Muscle of leg (tissue), 16 donors: Measurements from ENCODE around the gene CHMP1A. TPM values are rescaled to one million over a fixed set of nuclear protein-coding genes. Genes with fewer than 3 reads are reported as not detected.

ENCODE experiments used
- DNase-seq: peaks from one replicate; pipeline ENCODE4 v3.0.0; 2013
- H3K27ac ChIP-seq: one replicate; pipeline ENCODE4 v1.5.1; 2013; ENCODE audit warnings: mild to moderate bottlenecking, low read length, control low read depth
- H3K27me3 ChIP-seq: one replicate; pipeline ENCODE4 v1.6.1; 2013; ENCODE audit warnings: low read length; ENCODE audit not compliant: control insufficient read depth, insufficient read depth
- H3K36me3 ChIP-seq: one replicate; pipeline ENCODE4 v1.6.1; 2013; ENCODE audit warnings: low read length; ENCODE audit not compliant: control insufficient read depth, insufficient read depth
- H3K4me1 ChIP-seq: one replicate; pipeline ENCODE4 v1.6.1; 2013; ENCODE audit warnings: low read length; ENCODE audit not compliant: control insufficient read depth, insufficient read depth
- H3K4me3 ChIP-seq: one replicate; pipeline ENCODE4 v1.5.1; 2013; ENCODE audit warnings: low read length, control low read depth
- H3K9me3 ChIP-seq: replicated peaks from 2 replicates; pipeline ENCODE4 v1.6.1; 2013; ENCODE audit warnings: low read depth, low read length; ENCODE audit not compliant: control insufficient read depth
- WGBS: methylation state at CpG from one replicate; pipeline ENCODE4 v1.1.5; 2013; ENCODE audit warnings: missing lambda C conversion rate; ENCODE audit not compliant: insufficient coverage; 5-methylcytosine and 5-hydroxymethylcytosine counted together
- long read RNA-seq, 11 donors: transcript quantifications; one replicate each; lab custom pipeline, GENCODE V29; 2026
- polyA plus RNA-seq, 8 donors: library from polyadenylated mRNA; unstranded; fragments of 120-200 nt; gene quantifications; one replicate each; pipeline versions ENCODE4 v1.2.1 to v1.2.3, GENCODE V29; 2013; ENCODE audit warnings: inconsistent platforms in 1 of 8, low replicate concordance in 1 of 8; ENCODE audit not compliant: insufficient read length in 8 of 8, insufficient read depth in 1 of 8
- total RNA-seq: library from RNA; stranded (reverse); fragments of 120-200 nt; gene quantifications from one replicate; pipeline ENCODE4 v1.2.4, GENCODE V29; 2013

Gene CHMP1A
- 38.9 TPM for total RNA-seq
- polyA plus RNA-seq, result 10 to 100 TPM; 49.4 to 57.8 (median 52.3) TPM
- long read RNA-seq, donor 1, partial matches to known transcripts, result 0 of 12 reads
- long read RNA-seq, donor 1, other reads (novel, unspliced or antisense), result 10 of 12 reads
- long read RNA-seq, donor 2, partial matches to known transcripts, result 0 of 1 reads
- long read RNA-seq, donor 2, other reads (novel, unspliced or antisense), result 0 of 1 reads
- long read RNA-seq, donor 3, partial matches to known transcripts, result 5 of 30 reads
- long read RNA-seq, donor 3, other reads (novel, unspliced or antisense), result 22 of 30 reads
- long read RNA-seq, donor 4, partial matches to known transcripts, result 0 of 13 reads
- long read RNA-seq, donor 4, other reads (novel, unspliced or antisense), result 13 of 13 reads
- long read RNA-seq, donor 5, partial matches to known transcripts, result 0 of 57 reads
- long read RNA-seq, donor 5, other reads (novel, unspliced or antisense), result 51 of 57 reads
- long read RNA-seq, donor 6, partial matches to known transcripts, result 0 of 31 reads
- long read RNA-seq, donor 6, other reads (novel, unspliced or antisense), result 28 of 31 reads
- long read RNA-seq, donor 7, partial matches to known transcripts, result 0 of 21 reads
- long read RNA-seq, donor 7, other reads (novel, unspliced or antisense), result 18 of 21 reads
- long read RNA-seq, donor 8, partial matches to known transcripts, result 8 of 18 reads
- long read RNA-seq, donor 8, other reads (novel, unspliced or antisense), result 9 of 18 reads
- long read RNA-seq, donor 9, partial matches to known transcripts, result 0 of 16 reads
- long read RNA-seq, donor 9, other reads (novel, unspliced or antisense), result 16 of 16 reads
- long read RNA-seq, donor 10, partial matches to known transcripts, result 0 of 21 reads
- long read RNA-seq, donor 10, other reads (novel, unspliced or antisense), result 14 of 21 reads
- long read RNA-seq, donor 11, partial matches to known transcripts, result 0 of 19 reads
- long read RNA-seq, donor 11, other reads (novel, unspliced or antisense), result 18 of 19 reads

DNA sequence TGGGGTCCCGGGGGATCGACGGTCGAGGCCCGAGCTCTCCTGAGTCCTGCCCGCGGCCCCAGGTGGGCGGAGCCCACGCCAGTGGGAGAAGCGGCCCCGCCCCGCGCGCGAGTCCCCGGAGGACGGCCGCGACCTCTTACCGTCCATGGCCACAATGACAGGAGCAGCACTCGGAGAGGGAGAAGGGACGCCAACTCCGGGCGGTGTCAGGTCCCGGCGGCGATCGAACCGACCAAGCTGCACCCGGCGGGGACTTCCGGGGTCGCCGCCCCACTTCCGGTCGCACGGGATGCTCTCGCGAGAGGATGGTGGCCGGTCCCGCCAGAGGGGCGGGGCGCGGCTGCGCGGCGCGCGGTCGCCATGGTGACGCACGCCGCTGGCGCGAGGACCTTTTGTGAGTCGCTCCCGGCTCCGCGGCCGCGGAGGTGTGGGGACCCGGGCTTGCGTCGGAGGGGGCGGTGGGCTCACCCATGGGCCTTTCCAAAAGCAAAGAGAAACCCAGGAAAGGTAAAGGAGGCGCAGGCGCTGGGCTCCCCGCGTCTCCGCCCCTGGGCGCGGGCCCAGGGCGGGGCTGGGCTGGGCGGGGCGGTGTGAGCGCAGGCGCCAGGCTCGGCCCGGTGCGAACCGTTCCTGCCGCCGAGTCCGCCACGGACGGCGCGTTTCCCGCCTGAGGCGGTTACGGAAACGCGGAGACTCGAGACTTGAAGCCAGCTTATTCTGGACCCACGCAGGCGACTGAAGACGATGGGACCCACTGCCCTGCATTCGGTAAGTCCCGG, at the start of gene CHMP1A, which contains the start of gene SPATA33:
CHMP1A (minus strand) TSS at position 267 of the 779 bp plus-strand sequence; CDS start at position 147, 120 bp downstream.
SPATA33 (plus strand) TSS at position 395 of the 779 bp plus-strand sequence; CDS start at position 471, 76 bp downstream.
- peaks cover 16% of the 10 kb centered on the region for H3K36me3 ChIP-seq
- WGBS, result under 1% methylated on average over 98 of the region's 99 CpGs
- peak within 1 kb of the TSS; percentile 42 for H3K27ac ChIP-seq
- peaks cover 17% of the 10 kb centered on the region for H3K4me1 ChIP-seq
- no peaks in the 10 kb centered on the region for H3K9me3 ChIP-seq
- no peaks in the 10 kb centered on the region for H3K27me3 ChIP-seq
- DNase-seq, result peak; percentile 93
- peak within 1 kb of the TSS; percentile 91 for H3K4me3 ChIP-seq

DNA sequence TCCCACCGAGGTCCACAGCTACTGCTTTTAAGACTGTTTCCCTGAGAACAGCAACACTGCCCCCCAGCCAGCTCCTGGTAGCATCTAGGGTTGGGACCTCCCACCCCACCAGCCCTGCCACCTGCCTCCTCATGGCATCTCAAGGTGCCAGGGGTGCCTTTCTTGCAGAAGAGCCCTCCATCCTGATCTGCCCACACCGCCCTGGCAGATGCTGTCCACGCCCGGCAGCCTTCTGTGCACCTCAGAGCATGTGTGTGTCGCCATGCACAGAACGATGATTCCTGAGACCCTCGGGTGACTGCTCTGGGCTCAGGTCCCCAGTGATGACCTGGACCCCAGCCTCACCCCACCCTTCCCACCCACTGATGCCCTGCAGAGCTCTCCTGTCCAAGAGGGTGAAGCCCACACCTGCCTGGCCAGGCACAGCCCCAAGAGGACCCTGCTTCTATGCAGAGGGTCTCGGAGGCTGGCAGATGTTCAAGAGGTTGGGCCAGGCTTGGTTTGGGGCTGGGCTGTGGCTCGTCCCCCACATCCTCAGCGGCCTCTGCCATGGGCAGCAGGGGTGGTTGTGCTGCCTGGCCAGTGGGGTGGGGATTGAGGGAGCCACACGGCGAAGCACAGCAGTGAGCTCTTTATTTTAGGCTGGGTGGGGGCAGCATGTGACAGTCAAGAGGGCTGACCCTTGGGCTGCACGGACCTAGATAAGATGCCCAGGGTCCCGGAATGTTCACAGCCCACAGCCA, 49.2 kb upstream of the CHMP1A start:
- peaks cover 27% of the 10 kb centered on the region for H3K27me3 ChIP-seq
- DNase-seq, result no peak
- no peaks in the 10 kb centered on the region for H3K9me3 ChIP-seq
- no peak overlapping the region for H3K4me3 ChIP-seq
- 79% methylated on average over 12 of the region's 14 CpGs for WGBS
- peaks cover 7% of the 10 kb centered on the region for H3K36me3 ChIP-seq
- H3K4me1 ChIP-seq, result peaks cover 27% of the 10 kb centered on the region
- no peak overlapping the region for H3K27ac ChIP-seq

GRCh38 chr16:89705006-89705405, 47.5 kb upstream of the CHMP1A start:
- no peaks in the 10 kb centered on the region for H3K9me3 ChIP-seq
- peaks cover 41% of the 10 kb centered on the region for H3K4me1 ChIP-seq
- no peak overlapping the region for H3K27ac ChIP-seq
- peaks cover 27% of the 10 kb centered on the region for H3K27me3 ChIP-seq
- DNase-seq, result no peak
- 66% methylated on average over 10 of the region's 15 CpGs for WGBS
- H3K4me3 ChIP-seq, result no peak overlapping the region
- peaks cover 7% of the 10 kb centered on the region for H3K36me3 ChIP-seq

DNA sequence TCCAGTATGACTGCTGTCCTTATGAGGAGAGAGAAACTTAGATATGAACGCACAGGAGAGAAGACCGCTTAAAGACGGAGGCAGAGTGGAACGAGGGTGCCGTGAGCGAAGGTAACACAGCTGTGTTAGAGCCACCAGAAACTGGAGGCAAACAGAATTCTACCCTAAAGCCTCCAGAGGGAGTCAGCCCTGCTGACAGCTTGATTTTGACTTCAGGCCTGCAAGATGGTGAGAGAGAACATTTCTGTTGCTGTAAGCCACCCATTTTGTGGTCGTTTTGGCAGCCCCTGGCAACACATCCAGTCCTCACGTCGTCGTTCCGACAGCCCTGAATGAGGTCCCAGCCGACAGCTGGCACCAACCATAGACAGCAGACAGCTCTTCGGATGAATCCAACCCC, 46.8 kb upstream of the CHMP1A start:
- Histone ChIP-seq H3K27me3 (peaks cover 27% of the 10 kb centered on the region), H3K4me1 (peaks cover 43% of the 10 kb centered on the region), H3K4me3 (no peak overlapping the region), H3K27ac (no peak overlapping the region), H3K9me3 (no peaks in the 10 kb centered on the region), H3K36me3 (peaks cover 2% of the 10 kb centered on the region)
- WGBS, result 91% methylated on average over 7 of the region's 13 CpGs
- DNase-seq, result no peak

DNA sequence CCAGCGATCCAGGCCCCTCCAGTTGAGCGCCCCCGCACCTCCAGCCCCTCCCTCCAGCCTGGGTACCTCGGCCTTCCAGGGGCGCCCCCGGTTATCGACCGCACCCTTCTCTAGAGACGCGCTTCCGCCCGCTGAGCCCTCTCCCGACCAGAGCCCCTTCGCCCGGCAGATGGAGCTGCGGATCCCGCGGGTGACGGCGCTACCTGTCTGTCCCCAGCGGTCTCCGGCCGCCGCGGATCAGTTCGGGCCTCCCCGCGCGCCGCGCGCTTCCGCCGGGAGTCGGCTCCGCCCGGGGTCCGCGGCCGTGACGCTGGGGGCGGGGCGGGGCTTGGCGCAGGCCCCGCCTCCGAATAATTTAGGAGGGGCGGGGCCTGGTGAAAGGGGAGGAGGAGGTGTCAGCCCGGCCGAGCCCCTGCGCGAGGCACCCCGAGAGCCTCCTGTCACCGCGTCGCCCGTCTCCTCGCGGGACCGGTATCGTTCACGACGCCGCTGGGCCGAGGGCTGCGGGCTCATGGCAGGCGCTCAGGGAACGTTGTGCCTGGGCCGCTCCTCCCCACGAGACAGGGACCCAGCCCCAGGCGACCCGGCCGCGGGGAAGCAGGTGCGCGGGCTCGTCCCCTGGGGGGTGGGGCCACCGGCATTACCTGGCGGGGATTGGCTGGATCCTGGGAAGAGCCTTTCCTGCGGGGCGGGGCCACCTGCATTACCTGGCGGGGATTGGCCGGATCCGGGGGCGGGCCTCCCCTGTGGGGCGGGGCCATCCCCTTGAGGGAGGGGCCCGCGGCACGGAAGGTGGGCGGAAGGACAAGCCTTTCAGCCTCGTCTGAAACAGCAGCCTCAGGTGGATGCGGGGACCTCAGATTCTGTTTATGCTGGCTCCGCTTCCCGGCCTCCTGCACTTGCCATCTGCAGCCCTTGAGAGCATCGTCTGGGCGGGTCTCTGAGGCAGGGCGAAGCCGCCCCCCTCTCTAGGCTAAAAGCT, 44.2 kb upstream of the CHMP1A start, which contains the start of gene SPATA2L:
SPATA2L (minus strand) TSS at position 281 of the 982 bp plus-strand sequence. CDS start 473 bp downstream, outside the sequence.
- Histone ChIP-seq H3K27me3 (peaks cover 27% of the 10 kb centered on the region), H3K4me1 (peaks cover 47% of the 10 kb centered on the region), H3K4me3 (peak within 1 kb of the TSS; percentile 68), H3K36me3 (no peaks in the 10 kb centered on the region), H3K27ac (peak within 1 kb of the TSS; percentile 67), H3K9me3 (no peaks in the 10 kb centered on the region)
- peak; percentile 86 for DNase-seq
- WGBS, result under 1% methylated on average over 97 of the region's 97 CpGs

GRCh38 chr16:89700649-89701424, 43.3 kb upstream of the CHMP1A start:
- peak overlapping the region; percentile 67 for H3K27ac ChIP-seq
- H3K4me3 ChIP-seq, result peak overlapping the region; percentile 68
- 2% methylated on average over 73 of the region's 78 CpGs for WGBS
- H3K9me3 ChIP-seq, result no peaks in the 10 kb centered on the region
- H3K36me3 ChIP-seq, result no peaks in the 10 kb centered on the region
- H3K27me3 ChIP-seq, result peaks cover 27% of the 10 kb centered on the region
- peak; percentile 65 for DNase-seq
- H3K4me1 ChIP-seq, result peaks cover 50% of the 10 kb centered on the region

DNA sequence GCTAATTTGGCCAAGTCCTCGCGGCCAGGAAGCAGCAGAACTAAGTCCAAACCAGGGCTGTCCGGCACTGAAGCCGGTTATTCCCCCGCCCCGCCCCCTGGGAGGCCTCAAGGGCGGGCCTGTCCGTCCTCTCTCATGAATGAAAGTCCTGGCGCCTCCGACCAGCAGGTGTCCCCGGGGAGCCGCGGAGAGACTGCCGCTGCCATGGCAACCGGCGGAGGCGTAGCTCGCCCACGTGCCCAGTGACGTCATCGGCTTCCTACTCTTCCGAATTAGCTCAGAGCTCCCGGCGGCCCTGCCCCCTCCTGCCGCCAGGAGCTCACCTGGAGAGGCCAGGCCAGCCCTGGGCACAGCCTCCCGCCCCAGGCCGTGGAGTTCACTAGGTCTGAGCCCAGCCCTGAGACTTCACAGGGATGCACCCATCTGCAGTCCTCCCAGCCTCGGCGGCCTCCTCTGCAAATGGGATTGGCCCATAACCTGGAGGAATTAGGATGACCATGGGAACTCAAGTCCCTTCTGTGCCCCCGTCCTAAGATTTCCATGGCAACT, 42.7 kb upstream of the CHMP1A start:
- H3K9me3 ChIP-seq, result no peaks in the 10 kb centered on the region
- H3K4me3 ChIP-seq, result peak overlapping the region; percentile 26
- peak overlapping the region; percentile 67 for H3K27ac ChIP-seq
- under 1% methylated on average over 30 of the region's 30 CpGs for WGBS
- H3K27me3 ChIP-seq, result peaks cover 27% of the 10 kb centered on the region
- H3K36me3 ChIP-seq, result peaks cover 5% of the 10 kb centered on the region
- peaks cover 50% of the 10 kb centered on the region for H3K4me1 ChIP-seq
- peak; percentile 95 for DNase-seq
